Measurements from ENCODE around the gene SULT2B1. TPM values are rescaled to one million over a fixed set of nuclear protein-coding genes. Genes with fewer than 3 reads are reported as not detected.

Gene SULT2B1
- total and polyA plus RNA-seq, 4 donors, result 0.14 to 0.24 TPM; not detected in 2

GRCh38 chr19:48587387-48587786 lies 35.4 kb downstream of the SULT2B1 start:
- no peak for DNase-seq (ENCODE audit: low spot score)
- WGBS, result 94% methylated on average over 3 of the region's 3 CpGs
- no peak overlapping the region for H3K27ac ChIP-seq (ENCODE audit: low read depth in 1 of 2, low read length in 2 of 2)
- no peak overlapping the region for H3K9ac ChIP-seq (ENCODE audit: low read depth in 1 of 2, low read length in 2 of 2)
- H3K4me1 ChIP-seq (ENCODE audit: control insufficient read depth in 4 of 4, insufficient read depth in 4 of 4, low read length in 3 of 4), result peaks cover 0 to 6% (median 3%) of the 10 kb centered on the region in 4 donors
- no peaks in the 10 kb centered on the region for H3K36me3 ChIP-seq (ENCODE audit: control insufficient read depth in 4 of 4, insufficient read depth in 3 of 4, low read depth in 1 of 4, low read length in 3 of 4)
- no peaks in the 10 kb centered on the region for H3K9me3 ChIP-seq (ENCODE audit: control insufficient read depth in 4 of 4, low read length in 3 of 4)
- H3K27me3 ChIP-seq (ENCODE audit: control insufficient read depth in 4 of 4, insufficient read depth in 4 of 4, low read length in 3 of 4), result no peaks in the 10 kb centered on the region
- TF ChIP-seq SP1 (IDR thresholded peaks at IDR 0.05) (no peak), FOXA1 (IDR thresholded peaks at IDR 0.05) (no peak), HNF4A (conservative IDR thresholded peaks at IDR 0.05) (no peak), RAD21 (IDR thresholded peaks at IDR 0.05) (no peak), HNF4G (IDR thresholded peaks at IDR 0.05) (no peak), CTCF (IDR thresholded peaks at IDR 0.05; ENCODE audit: low read depth, low read length, missing input control) (no peak), RXRA (IDR thresholded peaks at IDR 0.05) (no peak), EGR1 (IDR thresholded peaks at IDR 0.05; ENCODE audit: low read depth in 2 of 2) (no peak), NR2F2 (IDR thresholded peaks at IDR 0.05) (no peak), ZBTB33 (IDR thresholded peaks at IDR 0.05) (no peak), MAX (IDR thresholded peaks at IDR 0.05) (no peak)
- H3K4me3 ChIP-seq (ENCODE audit: low read depth in 1 of 3, low read length in 3 of 3), result no peak overlapping the region

GRCh38 chr19:48588670-48589401 lies 36.9 kb downstream of the SULT2B1 start:
- peak; percentile 92 for DNase-seq (ENCODE audit: low spot score)
- TF ChIP-seq CTCF (IDR thresholded peaks at IDR 0.05; ENCODE audit: low read depth, low read length, missing input control) (peak; percentile 79), JUND (IDR thresholded peaks at IDR 0.05) (no peak), SP1 (IDR thresholded peaks at IDR 0.05) (no peak), YY1 (IDR thresholded peaks at IDR 0.05) (no peak), MAX (IDR thresholded peaks at IDR 0.05) (no peak), EGR1 (IDR thresholded peaks at IDR 0.05; ENCODE audit: low read depth in 2 of 2) (no peak), RAD21 (IDR thresholded peaks at IDR 0.05) (peak; percentile 71 to 84)
- Histone ChIP-seq H3K4me1 (ENCODE audit: control insufficient read depth in 4 of 4, insufficient read depth in 4 of 4, low read length in 3 of 4) (peaks cover 0 to 4% (median 2%) of the 10 kb centered on the region in 4 donors), H3K9ac (ENCODE audit: low read depth in 1 of 2, low read length in 2 of 2) (peak overlapping the region in 1 of 2 donors; percentile 6), H3K27ac (ENCODE audit: low read depth in 1 of 2, low read length in 2 of 2) (peak overlapping the region in 1 of 2 donors; percentile 3), H3K9me3 (ENCODE audit: control insufficient read depth in 4 of 4, low read length in 3 of 4) (no peaks in the 10 kb centered on the region), H3K4me3 (ENCODE audit: low read depth in 1 of 3, low read length in 3 of 3) (peak overlapping the region in 2 of 3 donors; percentile 15 to 27), H3K36me3 (ENCODE audit: control insufficient read depth in 4 of 4, insufficient read depth in 3 of 4, low read depth in 1 of 4, low read length in 3 of 4) (no peaks in the 10 kb centered on the region), H3K27me3 (ENCODE audit: control insufficient read depth in 4 of 4, insufficient read depth in 4 of 4, low read length in 3 of 4) (no peaks in the 10 kb centered on the region)
- WGBS, result 5% methylated on average over 36 of the region's 36 CpGs

Measured in liver (tissue), 9 donors.